ENCODE measurements around the gene TMIGD2. TPM values are rescaled to one million over a fixed set of nuclear protein-coding genes. Genes with fewer than 3 reads are reported as not detected.

Gene TMIGD2
- total and polyA plus RNA-seq, 5 donors, result 0.25 TPM; not detected in 4

DNA sequence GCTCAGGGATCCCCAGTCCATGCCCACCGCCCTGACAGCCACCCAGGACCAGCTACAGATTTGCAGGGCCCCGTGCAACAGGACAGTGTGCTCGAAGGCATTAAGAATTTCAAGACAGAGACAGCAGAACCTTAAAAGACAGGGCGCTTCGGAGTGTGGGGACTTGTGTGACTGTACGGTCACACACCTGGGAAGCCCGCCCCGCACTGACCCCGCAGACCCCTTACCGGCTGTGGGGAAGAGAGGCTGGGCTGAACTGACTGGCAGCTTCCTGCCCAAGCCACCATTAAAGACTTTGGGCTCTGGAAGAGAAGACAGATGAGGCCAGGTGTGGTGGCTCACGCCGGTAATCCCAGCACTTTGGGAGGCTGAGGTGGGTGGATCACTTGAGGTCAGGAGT, 22.0 kb upstream of the TMIGD2 start:
- Histone ChIP-seq H3K4me1 (ENCODE audit: control insufficient read depth, insufficient read depth, low read length) (no peaks in the 10 kb centered on the region), H3K9me3 (ENCODE audit: control insufficient read depth, low read length) (no peaks in the 10 kb centered on the region), H3K27me3 (ENCODE audit: control insufficient read depth, insufficient read depth) (no peaks in the 10 kb centered on the region), H3K27ac (ENCODE audit: low read length) (no peak overlapping the region), H3K4me3 (ENCODE audit: low read length) (no peak overlapping the region)
- intact Hi-C loops (cut with DNase I), result no loop called here
- DNase-seq (no peak), ATAC-seq (no peak)
- WGBS, result 82% methylated on average over 12 of the region's 12 CpGs

DNA sequence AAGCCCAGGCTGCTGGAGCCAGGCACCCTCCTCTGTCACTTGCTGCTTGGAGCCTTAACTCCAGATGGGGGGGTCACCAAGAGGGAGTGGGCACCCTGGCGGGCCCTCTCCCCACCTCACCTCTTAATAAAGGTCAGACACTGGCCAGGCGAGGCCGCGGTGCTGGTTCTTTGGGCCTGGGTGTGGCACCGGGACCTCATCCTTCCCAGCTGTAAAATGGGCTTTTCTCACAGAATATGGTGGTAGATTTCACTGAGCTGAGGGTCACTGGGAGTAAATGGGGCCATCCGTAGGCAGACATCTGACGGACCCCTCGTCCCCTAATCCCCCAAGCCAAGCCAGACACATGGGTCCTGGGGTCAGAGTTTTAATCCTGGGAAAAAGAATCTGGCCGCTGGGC, 21.5 kb upstream of the TMIGD2 start:
- no peak for ATAC-seq
- intact Hi-C loops (cut with DNase I), result no loop called here

DNA sequence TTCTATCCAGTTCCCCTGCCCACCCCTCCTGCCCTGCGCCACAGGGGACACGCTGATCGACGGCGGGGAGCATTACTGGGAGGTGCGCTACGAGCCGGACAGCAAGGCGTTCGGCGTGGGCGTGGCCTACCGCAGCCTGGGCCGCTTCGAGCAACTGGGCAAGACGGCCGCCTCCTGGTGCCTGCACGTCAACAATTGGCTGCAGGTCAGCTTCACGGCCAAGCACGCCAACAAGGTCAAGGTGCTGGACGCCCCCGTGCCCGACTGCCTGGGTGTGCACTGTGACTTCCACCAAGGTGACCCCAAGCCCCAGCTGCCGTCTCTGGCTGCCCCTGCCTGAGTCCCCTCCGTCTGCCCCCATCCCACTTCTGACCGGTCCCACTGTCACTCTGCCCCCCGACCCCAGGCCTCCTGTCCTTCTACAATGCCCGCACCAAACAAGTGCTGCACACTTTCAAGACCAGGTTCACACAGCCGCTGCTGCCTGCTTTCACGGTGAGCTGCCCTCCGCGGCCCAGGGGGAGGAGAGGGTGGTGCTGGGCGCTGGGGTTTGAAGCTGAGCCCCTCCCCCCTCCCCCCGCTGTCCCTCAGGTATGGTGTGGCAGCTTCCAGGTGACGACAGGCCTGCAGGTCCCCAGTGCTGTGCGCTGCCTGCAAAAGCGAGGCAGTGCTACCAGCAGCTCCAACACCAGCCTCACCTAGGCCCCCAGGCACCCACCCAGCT, 20.9 kb upstream of the TMIGD2 start:
- 78% methylated on average over 37 of the region's 37 CpGs for WGBS
- H3K9me3 ChIP-seq (ENCODE audit: control insufficient read depth, low read length), result no peaks in the 10 kb centered on the region
- no peaks in the 10 kb centered on the region for H3K4me1 ChIP-seq (ENCODE audit: control insufficient read depth, insufficient read depth, low read length)
- H3K27ac ChIP-seq (ENCODE audit: low read length), result no peak overlapping the region
- ATAC-seq (no peak), DNase-seq (no peak)
- H3K27me3 ChIP-seq (ENCODE audit: control insufficient read depth, insufficient read depth), result no peaks in the 10 kb centered on the region
- intact Hi-C loops (cut with DNase I), result no loop called here
- no peak overlapping the region for H3K4me3 ChIP-seq (ENCODE audit: low read length)

More for the DNA sequence above, 21.5 kb upstream of the TMIGD2 start:
- Histone ChIP-seq H3K27me3 (ENCODE audit: control insufficient read depth, insufficient read depth) (no peaks in the 10 kb centered on the region), H3K4me1 (ENCODE audit: control insufficient read depth, insufficient read depth, low read length) (no peaks in the 10 kb centered on the region), H3K27ac (ENCODE audit: low read length) (no peak overlapping the region), H3K4me3 (ENCODE audit: low read length) (no peak overlapping the region), H3K9me3 (ENCODE audit: control insufficient read depth, low read length) (no peaks in the 10 kb centered on the region)
- no peak for DNase-seq
- WGBS, result 88% methylated on average over 9 of the region's 9 CpGs

- H3K27me3 ChIP-seq (ENCODE audit: control insufficient read depth, insufficient read depth), result no peaks in the 10 kb centered on the region
- intact Hi-C loops (cut with DNase I), result no loop called here
- WGBS, result 91% methylated on average over 2 of the region's 2 CpGs
- DNase-seq (no peak), ATAC-seq (no peak)
- no peaks in the 10 kb centered on the region for H3K4me1 ChIP-seq (ENCODE audit: control insufficient read depth, insufficient read depth, low read length)
- H3K4me3 ChIP-seq (ENCODE audit: low read length), result no peak overlapping the region
- H3K27ac ChIP-seq (ENCODE audit: low read length), result no peak overlapping the region
- no peaks in the 10 kb centered on the region for H3K9me3 ChIP-seq (ENCODE audit: control insufficient read depth, low read length)
Measured at GRCh38 chr19:4320419-4320818, 18.2 kb upstream of the TMIGD2 start.

GRCh38 chr19:4319067-4319718, 17.0 kb upstream of the TMIGD2 start:
- intact Hi-C loops (cut with DNase I), result no loop called here
- Histone ChIP-seq H3K27ac (ENCODE audit: low read length) (no peak overlapping the region), H3K27me3 (ENCODE audit: control insufficient read depth, insufficient read depth) (no peaks in the 10 kb centered on the region), H3K4me3 (ENCODE audit: low read length) (no peak overlapping the region), H3K4me1 (ENCODE audit: control insufficient read depth, insufficient read depth, low read length) (no peaks in the 10 kb centered on the region), H3K9me3 (ENCODE audit: control insufficient read depth, low read length) (no peaks in the 10 kb centered on the region)
- DNase-seq, result no peak
- ATAC-seq, result no peak
- WGBS, result 93% methylated on average over 2 of the region's 2 CpGs

- ATAC-seq (no peak), DNase-seq (no peak)
- Histone ChIP-seq H3K4me3 (ENCODE audit: low read length) (no peak overlapping the region), H3K9me3 (ENCODE audit: control insufficient read depth, low read length) (no peaks in the 10 kb centered on the region), H3K4me1 (ENCODE audit: control insufficient read depth, insufficient read depth, low read length) (no peaks in the 10 kb centered on the region), H3K27me3 (ENCODE audit: control insufficient read depth, insufficient read depth) (no peaks in the 10 kb centered on the region), H3K27ac (ENCODE audit: low read length) (no peak overlapping the region)
- intact Hi-C loops (cut with DNase I), result no loop called here
- WGBS, result 94% methylated on average over 7 of the region's 7 CpGs
Measured at GRCh38 chr19:4318460-4318859, 16.3 kb upstream of the TMIGD2 start.

DNA sequence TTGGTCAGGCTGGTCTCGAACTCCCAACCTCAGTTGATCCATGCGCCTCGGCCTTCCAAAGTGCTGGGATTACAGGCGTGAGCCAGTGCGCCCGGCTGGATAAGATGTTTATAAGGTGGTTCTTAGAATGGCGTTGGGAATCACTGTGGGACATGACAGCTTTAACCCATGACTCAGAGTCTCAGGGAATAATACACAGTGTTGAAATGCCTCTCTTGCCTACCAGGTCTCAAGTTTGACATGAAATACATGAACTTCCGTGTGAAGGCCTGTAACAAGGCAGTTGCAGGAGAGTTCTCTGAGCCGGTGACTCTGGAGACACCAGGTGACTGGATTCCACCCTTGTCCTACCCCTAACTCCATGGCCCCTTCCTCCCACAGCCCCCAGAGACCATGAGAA, 14.8 kb upstream of the TMIGD2 start:
- ATAC-seq (no peak), DNase-seq (no peak)
- Histone ChIP-seq H3K4me1 (ENCODE audit: control insufficient read depth, insufficient read depth, low read length) (no peaks in the 10 kb centered on the region), H3K27me3 (ENCODE audit: control insufficient read depth, insufficient read depth) (no peaks in the 10 kb centered on the region), H3K9me3 (ENCODE audit: control insufficient read depth, low read length) (no peaks in the 10 kb centered on the region), H3K4me3 (ENCODE audit: low read length) (no peak overlapping the region), H3K27ac (ENCODE audit: low read length) (no peak overlapping the region)
- intact Hi-C loops (cut with DNase I), result no loop called here
- WGBS, result 86% methylated on average over 9 of the region's 9 CpGs

DNA sequence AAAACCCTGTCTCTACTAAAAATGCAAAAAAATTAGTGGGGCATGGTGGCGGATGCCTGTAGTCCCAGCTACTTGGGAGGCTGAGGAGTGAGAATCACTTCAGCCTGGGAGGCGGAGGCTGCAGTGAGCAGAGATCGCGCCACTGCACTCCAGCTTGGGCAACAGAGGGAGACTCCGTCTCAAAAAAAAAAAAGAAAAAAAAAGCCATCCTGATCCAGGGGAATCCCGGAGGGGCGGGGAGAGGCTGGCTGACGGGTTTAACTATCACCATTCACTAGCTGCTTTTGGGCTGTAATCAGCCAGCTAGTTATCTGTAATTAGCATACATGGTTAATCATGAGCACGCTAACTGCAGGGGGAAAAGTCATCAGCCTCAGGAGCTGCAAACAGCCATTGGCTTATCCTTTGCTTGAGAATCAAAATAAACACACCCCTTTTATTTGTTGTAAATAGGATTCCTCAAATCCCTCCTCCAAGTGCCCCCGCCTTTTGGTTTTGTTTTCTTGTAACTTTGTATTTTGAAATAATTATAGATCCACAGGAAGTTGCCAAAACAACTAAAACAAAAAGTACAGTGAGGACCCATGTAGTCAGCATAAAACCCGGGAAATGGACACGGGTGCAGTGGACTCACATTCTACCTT, 11.8 kb upstream of the TMIGD2 start:
- intact Hi-C loops (cut with DNase I), result no loop called here
- Histone ChIP-seq H3K27ac (ENCODE audit: low read length) (no peak overlapping the region), H3K27me3 (ENCODE audit: control insufficient read depth, insufficient read depth) (no peaks in the 10 kb centered on the region), H3K4me1 (ENCODE audit: control insufficient read depth, insufficient read depth, low read length) (no peaks in the 10 kb centered on the region), H3K4me3 (ENCODE audit: low read length) (peak overlapping the region; percentile 21), H3K9me3 (ENCODE audit: control insufficient read depth, low read length) (no peaks in the 10 kb centered on the region)
- no peak for DNase-seq
- whole genome bisulfite sequencing, result 40% methylated on average over 12 of the region's 12 CpGs
- ATAC-seq, result no peak

- DNase-seq (no peak), ATAC-seq (no peak)
- 89% methylated on average over 22 of the region's 22 CpGs for WGBS
- H3K4me3 ChIP-seq (ENCODE audit: low read length), result no peak overlapping the region
- intact Hi-C loops (cut with DNase I), result no loop called here
- H3K27me3 ChIP-seq (ENCODE audit: control insufficient read depth, insufficient read depth), result no peaks in the 10 kb centered on the region
- H3K9me3 ChIP-seq (ENCODE audit: control insufficient read depth, low read length), result no peaks in the 10 kb centered on the region
- no peaks in the 10 kb centered on the region for H3K4me1 ChIP-seq (ENCODE audit: control insufficient read depth, insufficient read depth, low read length)
- no peak overlapping the region for H3K27ac ChIP-seq (ENCODE audit: low read length)
Measured at GRCh38 chr19:4310247-4311121, 8.3 kb upstream of the TMIGD2 start.

GRCh38 chr19:4305659-4306058, 3.5 kb upstream of the TMIGD2 start:
- DNase-seq, result no peak
- Histone ChIP-seq H3K4me3 (ENCODE audit: low read length) (no peak overlapping the region), H3K27me3 (ENCODE audit: control insufficient read depth, insufficient read depth) (no peaks in the 10 kb centered on the region), H3K9me3 (ENCODE audit: control insufficient read depth, low read length) (no peaks in the 10 kb centered on the region), H3K4me1 (ENCODE audit: control insufficient read depth, insufficient read depth, low read length) (no peaks in the 10 kb centered on the region), H3K27ac (ENCODE audit: low read length) (no peak overlapping the region)
- WGBS, result 85% methylated on average over 16 of the region's 16 CpGs
- intact Hi-C loops (cut with DNase I), result no loop called here
- ATAC-seq, result no peak

- 74% methylated on average over 7 of the region's 7 CpGs for WGBS
- H3K27ac ChIP-seq (ENCODE audit: low read length), result no peak overlapping the region
- DNase-seq (no peak), ATAC-seq (no peak)
- H3K9me3 ChIP-seq (ENCODE audit: control insufficient read depth, low read length), result no peaks in the 10 kb centered on the region
- no peak overlapping the region for H3K4me3 ChIP-seq (ENCODE audit: low read length)
- intact Hi-C loops (cut with DNase I), result no loop called here
- H3K27me3 ChIP-seq (ENCODE audit: control insufficient read depth, insufficient read depth), result no peaks in the 10 kb centered on the region
- no peaks in the 10 kb centered on the region for H3K4me1 ChIP-seq (ENCODE audit: control insufficient read depth, insufficient read depth, low read length)
Measured at GRCh38 chr19:4305257-4305612, 3.0 kb upstream of the TMIGD2 start.

All from right cardiac atrium (tissue), 5 donors.